ENCODE data around the gene SLC22A16. TPM values are rescaled to one million over a fixed set of nuclear protein-coding genes. Genes with fewer than 3 reads are reported as not detected.
"Not testable (repeated sequence)": the region's sequence is repeated elsewhere in the genome, so short reads cannot be mapped to it uniquely, and the experiment has no call there.

Gene SLC22A16
- total RNA-seq, 1 donor, result not detected

DNA sequence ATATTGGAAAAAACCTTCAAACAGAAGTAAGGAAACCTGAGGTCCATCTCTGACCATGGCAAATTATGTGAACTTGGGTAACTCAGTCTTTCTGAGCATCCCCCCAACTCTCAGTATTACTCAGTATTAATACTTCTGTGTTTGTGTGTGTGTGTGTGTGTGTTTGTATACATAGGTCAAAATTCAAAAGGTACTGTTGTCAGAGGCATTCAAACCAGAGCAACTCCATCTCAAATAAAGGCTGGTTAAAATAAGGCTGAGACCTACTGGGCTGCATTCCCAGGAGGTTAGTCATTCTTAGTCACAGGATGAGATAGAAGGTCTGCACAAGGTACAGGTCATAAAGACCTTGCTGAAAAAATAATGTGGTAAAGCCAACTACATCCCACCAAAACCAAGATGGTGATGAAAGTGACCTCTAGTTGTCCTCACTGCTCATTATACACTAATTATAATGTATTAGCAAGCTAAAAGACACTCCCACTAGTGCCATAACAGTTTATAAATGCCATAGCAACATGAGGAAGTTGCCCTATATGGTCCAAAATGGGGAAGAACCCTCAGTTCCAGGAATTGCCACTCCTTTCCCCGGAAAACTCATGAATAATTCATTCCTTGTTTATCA lies 33.3 kb upstream of the SLC22A16 start:
- peaks cover 5% of the 10 kb centered on the region for H3K4me1 ChIP-seq (ENCODE audit: insufficient read depth, low read length)

GRCh38 chr6:110504891-110505290 lies 28.5 kb upstream of the SLC22A16 start:
- H3K4me3 ChIP-seq (ENCODE audit: low read length); H3K9me3 ChIP-seq (ENCODE audit: low read depth, low read length); H3K4me1 ChIP-seq (ENCODE audit: insufficient read depth, low read length); H3K27me3 ChIP-seq (ENCODE audit: insufficient read depth, low read length): not testable (repeated sequence)

More for the DNA sequence above, 33.3 kb upstream of the SLC22A16 start:
- Histone ChIP-seq H3K9me3 (ENCODE audit: low read depth, low read length) (no peaks in the 10 kb centered on the region), H3K27me3 (ENCODE audit: insufficient read depth, low read length) (no peaks in the 10 kb centered on the region), H3K4me3 (ENCODE audit: low read length) (no peak overlapping the region)

DNA sequence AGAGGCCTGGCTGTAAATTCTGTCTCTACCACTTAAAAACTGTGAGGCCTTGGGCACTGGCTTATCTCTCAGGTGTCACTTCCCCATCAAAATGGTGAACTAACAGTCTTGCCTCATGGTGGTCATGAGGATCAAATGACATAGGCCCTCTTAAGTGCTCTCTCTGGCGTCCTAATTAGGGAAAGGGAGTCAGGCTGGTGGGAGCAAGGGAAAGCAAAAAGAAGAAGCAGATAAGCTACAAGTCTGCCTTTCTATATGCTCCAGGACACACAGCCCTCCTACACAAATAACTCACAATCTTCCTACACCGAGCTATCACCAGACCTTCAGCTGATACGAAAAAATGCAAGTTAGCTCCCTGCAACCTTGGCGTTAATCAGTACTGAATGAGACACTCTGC lies 19.5 kb upstream of the SLC22A16 start:
- no peaks in the 10 kb centered on the region for H3K27me3 ChIP-seq (ENCODE audit: insufficient read depth, low read length)
- no peak overlapping the region for H3K4me3 ChIP-seq (ENCODE audit: low read length)
- no peaks in the 10 kb centered on the region for H3K4me1 ChIP-seq (ENCODE audit: insufficient read depth, low read length)
- H3K9me3 ChIP-seq (ENCODE audit: low read depth, low read length), result no peaks in the 10 kb centered on the region

DNA sequence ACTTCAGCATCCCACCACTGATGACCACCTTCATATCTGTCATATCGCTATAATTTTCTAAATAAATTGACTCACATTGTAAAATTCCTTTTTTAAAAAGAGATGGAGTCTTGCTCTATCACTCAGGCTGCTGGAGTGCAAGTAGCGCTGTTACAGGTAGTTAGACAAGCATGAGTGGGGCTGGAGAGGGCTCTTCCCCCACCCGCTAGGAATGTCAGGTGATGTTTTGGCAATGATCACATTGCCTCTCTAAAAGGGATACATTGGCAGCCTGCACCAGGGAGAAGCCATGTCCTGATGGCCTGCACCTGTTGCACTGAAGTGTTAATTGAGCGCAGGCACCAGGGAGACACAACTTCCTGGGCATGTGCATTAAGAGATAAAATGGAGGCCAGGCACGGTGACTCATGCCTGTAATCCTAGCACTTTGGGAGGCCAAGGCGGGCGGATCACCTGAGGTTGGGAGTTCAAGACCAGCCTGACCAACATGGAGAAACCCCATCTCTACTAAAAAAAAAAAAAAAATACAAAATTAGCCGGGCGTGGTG lies 16.9 kb upstream of the SLC22A16 start:
- H3K9me3 ChIP-seq (ENCODE audit: low read depth, low read length), result no peaks in the 10 kb centered on the region
- H3K27me3 ChIP-seq (ENCODE audit: insufficient read depth, low read length), result no peaks in the 10 kb centered on the region
- H3K4me3 ChIP-seq (ENCODE audit: low read length), result no peak overlapping the region
- H3K4me1 ChIP-seq (ENCODE audit: insufficient read depth, low read length), result no peaks in the 10 kb centered on the region

DNA sequence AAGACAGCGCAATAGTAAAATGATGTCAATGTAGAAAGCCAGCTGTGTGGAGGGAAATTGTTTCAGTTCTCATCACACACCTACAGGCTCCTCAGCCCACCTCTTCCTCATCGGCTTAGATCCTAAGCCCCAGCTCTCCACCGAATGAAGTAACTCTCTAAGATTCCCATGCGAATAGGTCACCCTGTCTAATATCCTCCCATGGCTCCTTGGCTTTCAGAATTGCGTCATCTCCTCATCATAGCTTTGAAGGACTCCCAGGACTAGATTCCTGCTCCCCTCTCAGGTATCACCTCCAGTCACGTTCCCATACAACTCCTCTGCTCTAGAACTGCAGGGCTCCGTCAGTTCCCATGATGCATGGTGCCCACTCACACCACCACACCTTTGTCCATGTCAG lies 16.2 kb upstream of the SLC22A16 start:
- no peaks in the 10 kb centered on the region for H3K9me3 ChIP-seq (ENCODE audit: low read depth, low read length)
- no peaks in the 10 kb centered on the region for H3K27me3 ChIP-seq (ENCODE audit: insufficient read depth, low read length)
- H3K4me1 ChIP-seq (ENCODE audit: insufficient read depth, low read length), result no peaks in the 10 kb centered on the region
- H3K4me3 ChIP-seq (ENCODE audit: low read length), result no peak overlapping the region

- Histone ChIP-seq H3K27me3 (ENCODE audit: insufficient read depth, low read length) (no peaks in the 10 kb centered on the region), H3K4me3 (ENCODE audit: low read length) (no peak overlapping the region), H3K9me3 (ENCODE audit: low read depth, low read length) (no peaks in the 10 kb centered on the region), H3K4me1 (ENCODE audit: insufficient read depth, low read length) (no peaks in the 10 kb centered on the region)
Observed at GRCh38 chr6:110491644-110492317, 15.4 kb upstream of the SLC22A16 start.

DNA sequence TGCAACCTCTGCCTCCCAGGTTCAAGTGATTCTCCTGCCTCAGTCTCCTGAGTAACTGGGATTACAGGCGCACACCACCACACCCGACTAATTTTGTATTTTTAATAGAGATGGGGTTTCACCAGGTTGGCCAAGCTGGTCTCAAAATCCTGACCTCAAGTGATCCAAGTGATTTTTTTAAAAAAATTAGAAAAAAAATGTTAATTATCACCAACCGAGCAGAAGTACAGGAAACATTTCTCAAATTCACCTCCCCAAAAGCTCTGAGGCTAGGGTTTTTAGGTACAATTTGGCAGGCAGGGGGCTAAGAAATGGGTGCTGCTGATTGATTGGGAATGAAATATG lies 14.9 kb upstream of the SLC22A16 start:
- no peaks in the 10 kb centered on the region for H3K9me3 ChIP-seq (ENCODE audit: low read depth, low read length)
- no peaks in the 10 kb centered on the region for H3K27me3 ChIP-seq (ENCODE audit: insufficient read depth, low read length)
- H3K4me1 ChIP-seq (ENCODE audit: insufficient read depth, low read length), result no peaks in the 10 kb centered on the region
- no peak overlapping the region for H3K4me3 ChIP-seq (ENCODE audit: low read length)

DNA sequence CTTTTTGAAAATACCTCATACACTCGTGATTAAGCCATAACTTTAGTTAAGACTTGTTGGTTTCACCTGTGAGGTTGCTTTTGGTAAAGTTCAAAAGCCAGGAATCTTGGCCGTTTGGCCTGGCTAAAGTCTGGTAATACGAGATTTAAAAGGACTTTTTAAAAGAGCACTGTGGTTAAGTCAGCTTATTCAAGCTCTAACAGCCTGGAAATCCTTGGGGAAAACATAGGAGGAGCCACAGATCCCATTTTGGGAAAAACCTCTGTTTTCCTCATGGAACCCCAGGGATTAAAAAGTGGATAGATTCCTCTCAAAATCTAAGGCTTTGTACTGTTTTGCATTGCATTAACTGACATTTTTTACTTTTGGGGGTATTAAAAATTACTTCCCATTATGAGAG lies 13.7 kb upstream of the SLC22A16 start:
- Histone ChIP-seq H3K27me3 (ENCODE audit: insufficient read depth, low read length) (no peaks in the 10 kb centered on the region), H3K9me3 (ENCODE audit: low read depth, low read length) (no peaks in the 10 kb centered on the region), H3K4me1 (ENCODE audit: insufficient read depth, low read length) (peaks cover 10% of the 10 kb centered on the region), H3K4me3 (ENCODE audit: low read length) (no peak overlapping the region)

DNA sequence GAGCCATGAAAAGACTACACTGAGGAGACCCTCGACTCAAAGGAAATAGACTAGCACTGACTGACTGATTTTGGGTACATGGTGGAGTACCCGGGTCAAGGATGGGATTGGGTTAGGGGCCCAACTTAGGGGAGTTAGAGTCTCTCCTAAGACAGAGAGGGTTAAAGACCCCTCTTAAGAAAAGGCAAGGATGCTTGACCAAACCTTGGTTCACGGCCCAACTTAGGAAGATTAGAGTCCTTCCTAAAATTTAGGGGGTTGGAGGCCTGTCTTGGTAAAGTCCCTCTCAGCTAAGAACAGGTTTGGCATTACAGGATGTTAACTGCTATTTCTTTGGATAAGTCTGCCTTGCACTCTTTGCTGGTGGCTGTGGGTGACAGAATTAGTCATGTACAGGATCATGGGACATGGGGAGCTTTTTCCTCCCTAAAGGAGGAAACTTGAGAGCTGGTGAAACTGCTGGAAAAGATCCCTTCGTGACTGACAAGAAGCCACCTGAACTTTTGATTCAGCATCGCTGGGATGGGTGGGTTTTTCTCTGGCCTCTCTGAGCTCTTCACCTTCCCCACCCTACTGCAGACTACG lies 12.3 kb upstream of the SLC22A16 start:
- no peaks in the 10 kb centered on the region for H3K9me3 ChIP-seq (ENCODE audit: low read depth, low read length)
- no peak overlapping the region for H3K4me3 ChIP-seq (ENCODE audit: low read length)
- no peaks in the 10 kb centered on the region for H3K27me3 ChIP-seq (ENCODE audit: insufficient read depth, low read length)
- peaks cover 22% of the 10 kb centered on the region for H3K4me1 ChIP-seq (ENCODE audit: insufficient read depth, low read length)

- not testable (repeated sequence) for H3K27me3 ChIP-seq (ENCODE audit: insufficient read depth, low read length); H3K4me3 ChIP-seq (ENCODE audit: low read length); H3K9me3 ChIP-seq (ENCODE audit: low read depth, low read length)
- H3K4me1 ChIP-seq (ENCODE audit: insufficient read depth, low read length), result peaks cover 29% of the 10 kb centered on the region
Observed at GRCh38 chr6:110487968-110488381, 11.6 kb upstream of the SLC22A16 start.

DNA sequence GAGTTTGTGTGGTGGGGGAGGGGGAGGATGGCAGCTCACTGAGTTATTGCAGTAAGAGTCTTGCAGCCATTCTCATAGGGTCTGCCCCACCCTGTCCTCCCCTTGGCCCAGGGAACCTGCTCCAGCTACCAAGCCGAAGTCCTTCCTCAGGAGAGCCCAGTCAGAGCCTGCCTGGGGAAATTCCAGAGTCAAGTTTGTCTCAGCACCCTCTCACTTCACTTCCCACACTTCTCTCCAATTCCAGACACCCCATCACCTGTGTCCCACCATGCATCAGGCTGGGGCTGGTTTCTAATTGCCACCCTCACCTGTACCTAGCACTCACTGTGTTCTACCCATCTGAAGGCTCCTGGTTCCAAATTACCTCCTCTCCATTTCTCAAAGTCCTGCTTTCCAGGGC lies 10.3 kb upstream of the SLC22A16 start:
- no peak overlapping the region for H3K4me3 ChIP-seq (ENCODE audit: low read length)
- no peaks in the 10 kb centered on the region for H3K27me3 ChIP-seq (ENCODE audit: insufficient read depth, low read length)
- H3K9me3 ChIP-seq (ENCODE audit: low read depth, low read length), result no peaks in the 10 kb centered on the region
- H3K4me1 ChIP-seq (ENCODE audit: insufficient read depth, low read length), result peaks cover 29% of the 10 kb centered on the region

DNA sequence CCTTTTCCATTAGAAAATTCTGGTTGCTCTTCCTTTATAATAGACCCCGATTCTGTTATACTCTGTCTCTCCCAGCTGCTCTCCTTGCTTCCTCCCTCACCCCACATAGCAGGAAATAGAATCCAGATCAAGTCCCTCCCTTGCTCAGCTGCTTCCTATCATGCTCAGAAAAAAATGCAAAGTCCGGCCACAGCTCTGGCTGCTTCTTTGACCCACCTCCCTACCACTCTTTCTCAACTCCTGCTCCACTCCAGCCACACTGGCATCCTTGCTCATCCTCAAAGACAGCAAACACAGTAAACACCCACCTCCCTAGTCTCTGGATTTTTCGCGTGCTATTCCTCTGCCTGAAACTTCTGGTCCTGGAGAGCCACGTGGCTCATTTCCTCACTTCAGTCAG lies 9.1 kb upstream of the SLC22A16 start:
- peaks cover 29% of the 10 kb centered on the region for H3K4me1 ChIP-seq (ENCODE audit: insufficient read depth, low read length)
- H3K9me3 ChIP-seq (ENCODE audit: low read depth, low read length), result no peaks in the 10 kb centered on the region
- no peaks in the 10 kb centered on the region for H3K27me3 ChIP-seq (ENCODE audit: insufficient read depth, low read length)
- no peak overlapping the region for H3K4me3 ChIP-seq (ENCODE audit: low read length)

DNA sequence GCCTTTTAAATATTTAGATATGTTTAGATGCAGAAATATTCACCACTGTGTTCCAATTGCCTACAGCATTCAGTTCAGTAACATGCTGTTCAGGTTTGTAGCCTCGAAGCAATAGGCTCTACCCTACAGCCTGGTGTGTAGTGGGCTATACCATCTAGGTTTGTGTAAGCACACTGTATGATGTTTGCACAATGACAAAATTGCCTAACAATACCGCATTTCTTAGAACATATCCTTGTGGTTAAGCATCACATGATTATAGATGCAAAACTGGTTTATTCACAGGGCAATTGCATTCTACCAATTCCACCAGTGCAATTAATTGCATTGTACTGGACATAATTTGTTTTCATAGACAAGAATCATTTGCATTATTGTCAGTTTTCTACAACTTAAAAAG lies 7.9 kb upstream of the SLC22A16 start:
- Histone ChIP-seq H3K27me3 (ENCODE audit: insufficient read depth, low read length) (no peaks in the 10 kb centered on the region), H3K4me3 (ENCODE audit: low read length) (no peak overlapping the region), H3K4me1 (ENCODE audit: insufficient read depth, low read length) (peaks cover 29% of the 10 kb centered on the region), H3K9me3 (ENCODE audit: low read depth, low read length) (no peaks in the 10 kb centered on the region)

GRCh38 chr6:110482774-110483400 lies 6.5 kb upstream of the SLC22A16 start:
- Histone ChIP-seq H3K27me3 (ENCODE audit: insufficient read depth, low read length) (no peaks in the 10 kb centered on the region), H3K9me3 (ENCODE audit: low read depth, low read length) (no peaks in the 10 kb centered on the region), H3K4me3 (ENCODE audit: low read length) (no peak overlapping the region), H3K4me1 (ENCODE audit: insufficient read depth, low read length) (peaks cover 29% of the 10 kb centered on the region)

- no peaks in the 10 kb centered on the region for H3K27me3 ChIP-seq (ENCODE audit: insufficient read depth, low read length)
- no peaks in the 10 kb centered on the region for H3K9me3 ChIP-seq (ENCODE audit: low read depth, low read length)
- H3K4me3 ChIP-seq (ENCODE audit: low read length), result no peak overlapping the region
- peaks cover 29% of the 10 kb centered on the region for H3K4me1 ChIP-seq (ENCODE audit: insufficient read depth, low read length)
Observed at GRCh38 chr6:110481081-110481480, 4.7 kb upstream of the SLC22A16 start.
